Upper lobe of left lung (tissue), 6 donors: ENCODE data around the gene MYEOV. TPM values are rescaled to one million over a fixed set of nuclear protein-coding genes. Genes with fewer than 3 reads are reported as not detected.

Experiments
- ATAC-seq, 2 donors: fragments of 200-7000 bp; cut with Tn5 transposase; one replicate each; pipeline ENCODE4 v1.9.1; 2022; ENCODE audit warnings: mild to moderate bottlenecking in 2 of 2, moderate library complexity in 2 of 2; ENCODE audit not compliant: low FRiP score in 2 of 2
- DNase-seq, 2 donors: peaks; one replicate each; pipeline ENCODE4 v3.0.0-alpha.2; 2019 to 2020
- H3K27ac ChIP-seq, 4 donors: fragments of 200-600 bp; sonication (generic); one replicate each; pipeline ENCODE4 v1.5.1; 2016 to 2019
- H3K27me3 ChIP-seq, 4 donors: fragments of 200-600 bp; sonication (generic); one replicate each; pipeline ENCODE4 v1.5.1; 2017 to 2019
- H3K36me3 ChIP-seq, 4 donors: fragments of 200-600 bp; sonication (generic); one replicate each; pipeline ENCODE4 v1.5.1; 2016 to 2019
- H3K4me1 ChIP-seq, 4 donors: fragments of 200-600 bp; sonication (generic); one replicate each; pipeline ENCODE4 v1.5.1; 2018 to 2019
- H3K4me3 ChIP-seq, 4 donors: fragments of 200-600 bp; sonication (generic); one replicate each; pipeline ENCODE4 v1.5.1; 2017 to 2019; ENCODE audit warnings: mild to moderate bottlenecking in 2 of 4, moderate library complexity in 1 of 4
- H3K9me3 ChIP-seq, 4 donors: fragments of 200-600 bp; sonication (generic); one replicate each; pipeline ENCODE4 v1.5.1; 2018 to 2019
- CTCF ChIP-seq, 6 experiments: fragments of 450-650 bp in 4 of 6; fragments of 200-600 bp in 2 of 6; sonication (generic) in 2 of 6; IDR thresholded peaks; one replicate each; pipeline ENCODE4 v1.5.1; 2016 to 2019; ENCODE audit warnings: antibody characterized with exemption in 6 of 6
- EP300 ChIP-seq, 4 donors: sonication (generic); formaldehyde crosslinking; IDR thresholded peaks; one replicate each; pipeline ENCODE4 v1.5.1; 2017; ENCODE audit warnings: antibody characterized with exemption in 4 of 4, control low read depth in 2 of 4
- POLR2A ChIP-seq, 4 donors: fragments of 450-650 bp; IDR thresholded peaks; one replicate each; pipeline ENCODE4 v1.5.1; 2016 to 2017; ENCODE audit warnings: antibody characterized with exemption in 4 of 4, mild to moderate bottlenecking in 2 of 4
- POLR2AphosphoS5 ChIP-seq, 2 donors: sonication (generic); formaldehyde crosslinking; IDR thresholded peaks; one replicate each; pipeline ENCODE4 v1.5.1; 2017; ENCODE audit warnings: antibody characterized with exemption in 2 of 2
- WGBS, 2 donors: methylation state at CpG; one replicate each; pipeline ENCODE4 v1.1.5; 2017 to 2018; 5-methylcytosine and 5-hydroxymethylcytosine counted together
- total RNA-seq, 6 donors: library from RNA; depleted of rRNA in 4 of 6; stranded (reverse); fragments of >200 nt in 4 of 6; gene quantifications; one replicate each; pipeline versions ENCODE4 v1.1.0 to v1.2.1, GENCODE V29; 2016 to 2021
- donor health status: DM: no; HTN: no; CAD: no; lungs with moderate emphysema.
- donor health status: DM: no; HTN: yes; CAD: no; lungs with severe emphysema.

Gene MYEOV
- total RNA-seq, 6 donors from 2014 or later = 0.30 to 0.98 (median 0.77) TPM; not detected in 2

GRCh38 chr11:69310934-69311766, 17.2 kb downstream of the MYEOV start:
- ATAC-seq = no peak
- no peak for TF ChIP-seq EP300 (IDR thresholded peaks at IDR 0.05)
- TF ChIP-seq POLR2A (IDR thresholded peaks at IDR 0.05) = no peak
- no peak for TF ChIP-seq POLR2AphosphoS5 (IDR thresholded peaks at IDR 0.05)
- no peak for TF ChIP-seq CTCF (IDR thresholded peaks at IDR 0.05)
- no peak overlapping the region for H3K27ac ChIP-seq
- H3K9me3 ChIP-seq = no peaks in the 10 kb centered on the region
- H3K4me1 ChIP-seq = peaks cover 21 to 28% (median 26%) of the 10 kb centered on the region in 4 donors
- no peak overlapping the region for H3K4me3 ChIP-seq
- DNase-seq = no peak
- H3K36me3 ChIP-seq = no peaks in the 10 kb centered on the region
- no peaks in the 10 kb centered on the region for H3K27me3 ChIP-seq
- 87 to 91% methylated on average over 7 to 14 of the region's 14 CpGs for WGBS, 2 donors

GRCh38 chr11:69311767-69312385, 17.9 kb downstream of the MYEOV start:
- DNase-seq (no peak), ATAC-seq (no peak)
- Histone ChIP-seq H3K4me1 (peaks cover 21 to 28% (median 26%) of the 10 kb centered on the region in 4 donors), H3K36me3 (no peaks in the 10 kb centered on the region), H3K4me3 (no peak overlapping the region), H3K27ac (peak overlapping the region in 1 of 4 donors; percentile 18), H3K9me3 (peaks cover 0 to 2% (median 0%) of the 10 kb centered on the region in 4 donors), H3K27me3 (no peaks in the 10 kb centered on the region)
- 12 to 24% methylated on average over 14 of the region's 14 CpGs for WGBS, 2 donors
- TF ChIP-seq EP300 (IDR thresholded peaks at IDR 0.05) (no peak), POLR2A (IDR thresholded peaks at IDR 0.05) (no peak), POLR2AphosphoS5 (IDR thresholded peaks at IDR 0.05) (no peak), CTCF (IDR thresholded peaks at IDR 0.05) (no peak)

- DNase-seq (no peak), ATAC-seq (peak in 1 of 2 donors; percentile 39)
- Histone ChIP-seq H3K27ac (peak overlapping the region in 1 of 4 donors; percentile 35), H3K27me3 (no peaks in the 10 kb centered on the region), H3K36me3 (no peaks in the 10 kb centered on the region), H3K4me3 (no peak overlapping the region), H3K9me3 (peaks cover 0 to 7% (median 0%) of the 10 kb centered on the region in 4 donors), H3K4me1 (peaks cover 21 to 28% (median 26%) of the 10 kb centered on the region in 4 donors)
- TF ChIP-seq POLR2A (IDR thresholded peaks at IDR 0.05) (no peak), POLR2AphosphoS5 (IDR thresholded peaks at IDR 0.05) (no peak), CTCF (IDR thresholded peaks at IDR 0.05) (no peak), EP300 (IDR thresholded peaks at IDR 0.05) (no peak)
- WGBS, 2 donors = 38 to 41% methylated on average over 8 to 15 of the region's 15 CpGs
Observed at GRCh38 chr11:69312453-69313404, 18.8 kb downstream of the MYEOV start.

- Histone ChIP-seq H3K27ac (no peak overlapping the region), H3K4me3 (no peak overlapping the region), H3K4me1 (peaks cover 21 to 28% (median 26%) of the 10 kb centered on the region in 4 donors), H3K9me3 (peaks cover 0 to 7% (median 0%) of the 10 kb centered on the region in 4 donors), H3K27me3 (no peaks in the 10 kb centered on the region), H3K36me3 (no peaks in the 10 kb centered on the region)
- ATAC-seq (no peak), DNase-seq (no peak)
- WGBS, 2 donors = 89 to 97% methylated on average over 1 of the region's 2 CpGs
- no peak for TF ChIP-seq POLR2AphosphoS5 (IDR thresholded peaks at IDR 0.05)
- no peak for TF ChIP-seq CTCF (IDR thresholded peaks at IDR 0.05)
- TF ChIP-seq EP300 (IDR thresholded peaks at IDR 0.05) = no peak
- no peak for TF ChIP-seq POLR2A (IDR thresholded peaks at IDR 0.05)
Observed at GRCh38 chr11:69313992-69314391, 20.0 kb downstream of the MYEOV start.
